H1 (cell line): Measurements from ENCODE around the gene MRGPRX2. TPM values are rescaled to one million over a fixed set of nuclear protein-coding genes. Genes with fewer than 3 reads are reported as not detected.

ENCODE experiments used
- CTCF ChIA-PET: fragments of 300-600 bp; sonication (Branson Sonifier 250); formaldehyde crosslinking; loops from one replicate; lab custom pipeline; 2021; ENCODE audit not compliant: partially characterized antibody; lab: Charles Lee
- POLR2A ChIA-PET: fragments of 300-600 bp; sonication (Branson Sonifier 250); formaldehyde crosslinking; loops from one replicate; lab custom pipeline; 2021; ENCODE audit warnings: inconsistent platforms; ENCODE audit not compliant: partially characterized antibody; lab: Charles Lee
- DNase-seq, 2 experiments: peaks; one replicate each; pipeline versions ENCODE4 v3.0.0 to v3.0.0-alpha.2; 2010 to 2022; ENCODE audit warnings: low spot score in 2 of 2, low read depth in 1 of 2, mixed read lengths in 1 of 2
- FAIRE-seq: peaks from 2 replicates; lab custom pipeline; 2011; peaks lifted over from hg19 to GRCh38; lab: Jason Lieb, UNC
- H2AFZ ChIP-seq: 2 replicates; pipeline ENCODE4 v1.8.1; 2012; ENCODE audit warnings: low read length, inconsistent platforms
- H2AK5ac ChIP-seq: 2 replicates; pipeline ENCODE4 v1.6.1; 2013; ENCODE audit warnings: low read depth, low read length
- H2BK120ac ChIP-seq: replicated peaks from 2 replicates; pipeline ENCODE3; 2013; ENCODE audit warnings: low read depth, low read length, inconsistent platforms
- H2BK12ac ChIP-seq: 2 replicates; pipeline ENCODE4 v1.6.1; 2013; ENCODE audit warnings: low read depth, low read length
- H2BK15ac ChIP-seq: 2 replicates; pipeline ENCODE4 v1.6.1; 2013; ENCODE audit warnings: low read length
- H2BK20ac ChIP-seq: 2 replicates; pipeline ENCODE4 v1.6.1; 2013; ENCODE audit warnings: low read length
- H2BK5ac ChIP-seq: 2 replicates; pipeline ENCODE4 v1.6.1; 2013; ENCODE audit warnings: low read depth, low read length
- H3K14ac ChIP-seq: 2 replicates; pipeline ENCODE4 v1.6.1; 2013; ENCODE audit warnings: inconsistent platforms; ENCODE audit not compliant: insufficient read length
- H3K18ac ChIP-seq: 2 replicates; pipeline ENCODE4 v1.6.1; 2013; ENCODE audit warnings: low read length; ENCODE audit errors: extremely low read depth
- H3K23ac ChIP-seq: 2 replicates; pipeline ENCODE4 v1.6.1; 2013; ENCODE audit warnings: inconsistent platforms; ENCODE audit not compliant: insufficient read length
- H3K23me2 ChIP-seq: 2 replicates; pipeline ENCODE4 v1.6.1; 2013; ENCODE audit warnings: low read depth, low read length
- H3K27ac ChIP-seq: 2 replicates; pipeline ENCODE4 v1.6.1; 2011; ENCODE audit warnings: low read depth, low read length, inconsistent platforms
- H3K27me3 ChIP-seq, 4 experiments: replicated peaks in 1 of 4; 1 replicate in 1 of 4; 2 replicates in 3 of 4; pipeline versions ENCODE4 v1.6.1 to v1.8.1; 2011 to 2013; ENCODE audit warnings: low read length in 3 of 4, mild to moderate bottlenecking in 3 of 4, inconsistent platforms in 2 of 4, mixed read lengths in 2 of 4, moderate library complexity in 1 of 4; ENCODE audit not compliant: control insufficient read depth in 3 of 4, insufficient read depth in 3 of 4; ENCODE audit errors: extremely low read depth in 1 of 4
- H3K36me3 ChIP-seq, 4 experiments: 2 replicates each; pipeline versions ENCODE4 v1.6.1 to v1.8.1; 2011 to 2013; ENCODE audit warnings: mild to moderate bottlenecking in 4 of 4, low read length in 3 of 4, moderate library complexity in 2 of 4, control low read depth in 1 of 4, inconsistent platforms in 1 of 4; ENCODE audit not compliant: insufficient read depth in 4 of 4, control insufficient read depth in 2 of 4
- H3K4ac ChIP-seq: replicated peaks from 2 replicates; pipeline ENCODE3; 2013; ENCODE audit warnings: low read length, low read depth, mixed read lengths, inconsistent platforms; ENCODE audit not compliant: insufficient read length
- H3K4me1 ChIP-seq, 4 experiments: replicated peaks in 1 of 4; 1 replicate in 1 of 4; 2 replicates in 3 of 4; pipeline versions ENCODE4 v1.6.1 to v1.8.1; 2011 to 2013; ENCODE audit warnings: low read length in 3 of 4, inconsistent platforms in 2 of 4, mixed read lengths in 1 of 4; ENCODE audit not compliant: insufficient read depth in 4 of 4, control insufficient read depth in 3 of 4
- H3K4me2 ChIP-seq, 2 experiments: 2 replicates each; pipeline versions ENCODE4 v1.6.1 to v1.8.1; 2011 to 2013; ENCODE audit warnings: low read depth in 2 of 2, low read length in 2 of 2, control low read depth in 1 of 2, inconsistent platforms in 1 of 2, mild to moderate bottlenecking in 1 of 2; ENCODE audit not compliant: insufficient read depth in 1 of 2
- H3K4me3 ChIP-seq, 4 experiments: fragments of 200-600, 300-600 bp in 1 of 4; sonication (generic), shearing (Covaris generic), sonication (Bioruptor Twin) in 1 of 4; 2 replicates each; pipeline versions ENCODE4 v1.5.1 to v1.8.1; 2011 to 2016; ENCODE audit warnings: low read length in 4 of 4, low read depth in 3 of 4, control low read depth in 2 of 4, inconsistent platforms in 2 of 4, mild to moderate bottlenecking in 2 of 4, mixed read lengths in 1 of 4, moderate library complexity in 1 of 4; ENCODE audit not compliant: insufficient read depth in 2 of 4; ENCODE audit errors: extremely low read depth in 1 of 4
- H3K56ac ChIP-seq: replicated peaks from 2 replicates; pipeline ENCODE3; 2013; ENCODE audit warnings: low read depth, mild to moderate bottlenecking, mixed read lengths, low read length, inconsistent platforms; ENCODE audit not compliant: insufficient read length
- H3K79me1 ChIP-seq: 2 replicates; pipeline ENCODE4 v1.6.1; 2013; ENCODE audit warnings: low read depth, low read length, control low read depth
- H3K79me2 ChIP-seq, 2 experiments: 2 replicates each; pipeline versions ENCODE4 v1.6.1 to v1.8.1; 2012 to 2013; ENCODE audit warnings: low read length in 2 of 2, mild to moderate bottlenecking in 2 of 2, inconsistent platforms in 1 of 2; ENCODE audit not compliant: insufficient read depth in 2 of 2, control insufficient read depth in 1 of 2
- H3K9ac ChIP-seq, 4 experiments: replicated peaks in 1 of 4; 1 replicate in 1 of 4; 2 replicates in 3 of 4; pipeline versions ENCODE4 v1.6.1 to v1.8.1; 2011 to 2013; ENCODE audit warnings: low read depth in 3 of 4, low read length in 3 of 4, control low read depth in 2 of 4, mild to moderate bottlenecking in 2 of 4, moderate library complexity in 2 of 4, inconsistent platforms in 1 of 4; ENCODE audit errors: extremely low read depth in 1 of 4
- H3K9me3 ChIP-seq, 2 experiments: 2 replicates each; pipeline versions ENCODE4 v1.6.1 to v1.8.1; 2012 to 2013; ENCODE audit warnings: mild to moderate bottlenecking in 2 of 2, moderate library complexity in 2 of 2, control low read depth in 1 of 2, inconsistent platforms in 1 of 2, low read depth in 1 of 2, low read length in 1 of 2, mixed read lengths in 1 of 2; ENCODE audit not compliant: insufficient read depth in 2 of 2
- H4K20me1 ChIP-seq, 2 experiments: replicated peaks in 1 of 2; 2 replicates each; pipeline versions ENCODE3 to v1.8.1; 2011 to 2013; ENCODE audit warnings: inconsistent platforms in 2 of 2, low read length in 2 of 2, mild to moderate bottlenecking in 1 of 2; ENCODE audit not compliant: insufficient read depth in 2 of 2, control insufficient read depth in 1 of 2
- H4K5ac ChIP-seq: 2 replicates; pipeline ENCODE4 v1.6.1; 2013; ENCODE audit warnings: low read length, low read depth, mixed read lengths, inconsistent platforms; ENCODE audit not compliant: insufficient read length
- H4K8ac ChIP-seq: 2 replicates; pipeline ENCODE4 v1.8.0; 2013; ENCODE audit warnings: mild to moderate bottlenecking, moderate library complexity, low read length, inconsistent platforms; ENCODE audit not compliant: insufficient read depth; ENCODE audit errors: extremely low read depth
- H4K91ac ChIP-seq: replicated peaks from 2 replicates; pipeline ENCODE3; 2013; ENCODE audit warnings: low read length, mixed read lengths, inconsistent platforms; ENCODE audit not compliant: insufficient read length
- ASH2L ChIP-seq: fragments of 200-600, 300-600 bp; sonication (generic); IDR thresholded peaks from one replicate; pipeline ENCODE4 v1.7.1; 2017; ENCODE audit warnings: low read length
- ATF3 ChIP-seq: IDR thresholded peaks from 2 replicates; pipeline ENCODE4 v1.6.1; 2011; ENCODE audit warnings: low read depth, mild to moderate bottlenecking, low read length; ENCODE audit not compliant: insufficient read depth
- BCL11A ChIP-seq, 2 experiments: IDR thresholded peaks; one replicate each; pipeline ENCODE4 v1.6.1; 2011; ENCODE audit warnings: low read depth in 2 of 2, low read length in 2 of 2, mild to moderate bottlenecking in 2 of 2
- CBX8 ChIP-seq: fragments of 300-800, 300-1000 bp; sonication (generic); IDR thresholded peaks from 2 replicates; pipeline ENCODE4 v1.7.1; 2016; ENCODE audit warnings: low read depth, low read length, borderline replicate concordance
- CHD1 ChIP-seq: IDR thresholded peaks from 2 replicates; pipeline ENCODE4 v1.6.1; 2012; ENCODE audit warnings: low read depth, low read length, improper control_type of control experiment
- CREB1 ChIP-seq: IDR thresholded peaks from 2 replicates; pipeline ENCODE4 v1.6.1; 2012; ENCODE audit warnings: inconsistent platforms
- CTBP2 ChIP-seq: IDR thresholded peaks from 2 replicates; pipeline ENCODE4 v1.7.0; 2011; ENCODE audit warnings: borderline replicate concordance, mild to moderate bottlenecking, moderate library complexity, mixed read lengths, low read length; ENCODE audit not compliant: insufficient read depth, insufficient read length
- EZH2 ChIP-seq: fragments of 200-600 bp; sonication (generic); IDR thresholded peaks from 2 replicates; pipeline ENCODE4 v1.7.1; 2012; ENCODE audit warnings: low read depth, mild to moderate bottlenecking, moderate library complexity, low read length, inconsistent platforms; ENCODE audit not compliant: severe bottlenecking
- GTF2F1 ChIP-seq: IDR thresholded peaks from 2 replicates; pipeline ENCODE4 v1.6.1; 2012; ENCODE audit warnings: low read depth, low read length, improper control_type of control experiment, borderline replicate concordance
- JUND ChIP-seq: IDR thresholded peaks from 2 replicates; pipeline ENCODE4 v1.6.1; 2011; ENCODE audit warnings: mild to moderate bottlenecking, improper control_type of control experiment, low read length
- NRF1 ChIP-seq: IDR thresholded peaks from 2 replicates; pipeline ENCODE4 v1.6.1; 2011; ENCODE audit warnings: mild to moderate bottlenecking, low read depth, low read length, improper control_type of control experiment
- SIN3A ChIP-seq, 2 experiments: IDR thresholded peaks in 1 of 2; conservative IDR thresholded peaks in 1 of 2; 2 replicates each; pipeline ENCODE4 v1.6.1; 2011 to 2012; ENCODE audit warnings: low read length in 2 of 2, improper control_type of control experiment in 1 of 2, low read depth in 1 of 2, mild to moderate bottlenecking in 1 of 2
- SIRT6 ChIP-seq: IDR thresholded peaks from one replicate; pipeline ENCODE4 v1.7.1; 2012; ENCODE audit warnings: low read length, inconsistent platforms
- SUZ12 ChIP-seq: fragments of 200-600 bp; sonication (generic); IDR thresholded peaks from 2 replicates; pipeline ENCODE4 v1.6.1; 2012; ENCODE audit warnings: mild to moderate bottlenecking, inconsistent platforms, low read length, moderate library complexity, mixed read lengths
- TCF12 ChIP-seq: IDR thresholded peaks from 2 replicates; pipeline ENCODE4 v1.6.1; 2011; ENCODE audit warnings: low read depth, mild to moderate bottlenecking, low read length
- WGBS, 2 experiments: shearing (Covaris generic) in 1 of 2; methylation state at CpG; one replicate each; pipeline versions ENCODE4 v1.1.6 to v1.1.7; 2013 to 2015; ENCODE audit warnings: low lambda C conversion rate in 2 of 2, mixed read lengths in 2 of 2, inconsistent platforms in 1 of 2, low coverage in 1 of 2, missing lambda C conversion rate in 1 of 2; ENCODE audit not compliant: insufficient replicate concordance in 2 of 2, insufficient coverage in 1 of 2, insufficient read length in 1 of 2; ENCODE audit errors: extremely low coverage in 1 of 2, missing lambda C conversion rate in 1 of 2; 5-methylcytosine and 5-hydroxymethylcytosine counted together
- polyA plus RNA-seq, 7 experiments: library from polyadenylated mRNA; depleted of rRNA in 3 of 7; stranded (reverse) in 5 of 7; unstranded in 2 of 7; fragments of >200 nt in 5 of 7; fragments of 200-250 nt in 2 of 7; gene quantifications; 1 replicate in 5 of 7; 2 replicates in 1 of 7; 4 replicates in 1 of 7; pipeline versions ENCODE4 v1.2.1 to v1.2.3, GENCODE V29; 2011 to 2013; ENCODE audit warnings: missing spikeins in 2 of 7, mixed read lengths in 2 of 7
- total RNA-seq: library from RNA; stranded (reverse); fragmentation: NEBNext Ultra II Directional; extraction: Animal tissue kit (Norgen Biotek cat#: 25700); gene quantifications from 2 replicates; pipeline ENCODE4 v1.2.1, GENCODE V29; 2021

Gene MRGPRX2
- total and polyA plus RNA-seq, 2 of the 8 experiments (the other 6 are each of a cell fraction or from before 2014, with no cell fraction given): not detected

- ChIA-PET POLR2A (no interaction called here), CTCF (interaction anchor here (1.1 to 1.4 kb wide), 2 partner anchors 10 to 34 kb away, joined by 3 read pairs; partner anchors contain the start of gene MRGPRX2)
- Histone ChIP-seq H3K4me1 (no peaks in the 10 kb centered on the region), H3K9me3 (no peaks in the 10 kb centered on the region), H4K8ac (no peak overlapping the region), H2BK20ac (no peak overlapping the region), H3K4me2 (no peak overlapping the region), H3K27ac (no peak overlapping the region), H2BK12ac (no peak overlapping the region), H2BK15ac (no peak overlapping the region), H4K91ac (no peak overlapping the region), H3K79me1 (no peaks in the 10 kb centered on the region), H2BK120ac (no peak overlapping the region), H2AFZ (no peak overlapping the region), H3K79me2 (no peaks in the 10 kb centered on the region), H3K4me3 (no peak overlapping the region), H3K4ac (no peak overlapping the region), H4K20me1 (peaks cover 0 to 2% of the 10 kb centered on the region in 2 experiments), H3K27me3 (no peaks in the 10 kb centered on the region), H3K9ac (no peak overlapping the region), H4K5ac (no peak overlapping the region), H2AK5ac (no peak overlapping the region), H3K36me3 (no peaks in the 10 kb centered on the region), H3K18ac (no peak overlapping the region), H3K56ac (no peak overlapping the region), H3K23ac (no peak overlapping the region), H3K23me2 (no peaks in the 10 kb centered on the region), H3K14ac (no peak overlapping the region), H2BK5ac (no peak overlapping the region)
- no peak for DNase-seq
- 90% methylated on average over 2 of the region's 2 CpGs; no CpG with 5 or more reads in 1 of the 2 experiments for WGBS, 2 experiments
- no peak for FAIRE-seq
- TF ChIP-seq CTBP2 (no peak), CBX8 (no peak), SIRT6 (no peak), SIN3A (conservative IDR thresholded peaks at IDR 0.05 in 1 of 2, IDR thresholded peaks at IDR 0.05 in 1 of 2; ENCODE audit: low read depth in 1 of 2, low read length in 2 of 2) (no peak), TCF12 (no peak), NRF1 (no peak), SUZ12 (no peak), GTF2F1 (no peak), BCL11A (IDR thresholded peaks at IDR 0.05; ENCODE audit: low read depth in 2 of 2, low read length in 2 of 2) (no peak), JUND (no peak), CHD1 (no peak), ATF3 (no peak), CREB1 (no peak), EZH2 (no peak), ASH2L (no peak)
Observed at GRCh38 chr11:19026862-19027261, 33.7 kb downstream of the MRGPRX2 start.
